ENCODE data around the gene TTL. TPM values are rescaled to one million over a fixed set of nuclear protein-coding genes. Genes with fewer than 3 reads are reported as not detected.

The TTL gene
- total and polyA plus RNA-seq, 2 of the 13 experiments (the other 11 are each of a cell fraction or from before 2014, with no cell fraction given), result 19.0 to 59.8 TPM

DNA sequence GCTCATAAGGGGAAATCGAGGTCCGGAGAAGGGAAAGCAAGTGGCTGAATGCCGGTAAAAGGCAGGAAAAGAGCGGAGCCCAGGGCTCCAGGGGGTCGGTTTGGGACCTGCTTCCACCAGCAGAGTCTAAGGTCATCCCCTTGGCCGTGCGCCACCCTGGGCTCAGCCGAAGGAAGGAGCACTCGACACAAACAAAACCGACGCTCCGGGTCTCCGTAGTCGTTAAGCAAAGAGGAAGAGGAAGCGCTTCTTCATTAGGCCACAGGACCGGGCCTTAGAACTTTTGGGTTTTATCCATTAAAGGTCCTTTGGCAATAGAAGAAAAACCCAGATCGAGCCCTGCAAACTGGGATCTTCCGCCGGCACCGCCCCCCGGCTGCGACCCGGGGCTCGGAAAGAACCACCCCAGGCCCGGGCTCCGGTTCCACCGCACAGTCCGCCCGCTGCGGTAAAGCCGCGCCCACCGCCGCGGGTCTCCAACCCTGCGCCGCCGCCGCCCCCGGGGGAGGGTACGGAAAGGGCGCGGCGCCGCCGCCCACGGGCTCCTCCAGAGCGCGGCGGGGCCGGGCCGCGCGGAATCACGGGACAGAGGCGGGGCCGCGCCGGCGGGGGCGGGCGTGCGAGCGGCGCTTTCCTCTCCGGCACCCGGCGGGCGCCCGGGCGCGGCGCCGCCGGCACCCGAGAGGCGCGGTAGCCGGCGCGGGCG is at the start of gene TTL (continued):
- TF ChIP-seq, protein P1, sequence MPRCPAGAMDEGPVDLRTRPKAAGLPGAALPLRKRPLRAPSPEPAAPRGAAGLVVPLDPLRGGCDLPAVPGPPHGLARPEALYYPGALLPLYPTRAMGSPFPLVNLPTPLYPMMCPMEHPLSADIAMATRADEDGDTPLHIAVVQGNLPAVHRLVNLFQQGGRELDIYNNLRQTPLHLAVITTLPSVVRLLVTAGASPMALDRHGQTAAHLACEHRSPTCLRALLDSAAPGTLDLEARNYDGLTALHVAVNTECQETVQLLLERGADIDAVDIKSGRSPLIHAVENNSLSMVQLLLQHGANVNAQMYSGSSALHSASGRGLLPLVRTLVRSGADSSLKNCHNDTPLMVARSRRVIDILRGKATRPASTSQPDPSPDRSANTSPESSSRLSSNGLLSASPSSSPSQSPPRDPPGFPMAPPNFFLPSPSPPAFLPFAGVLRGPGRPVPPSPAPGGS (CRISPR knock-in tag; IDR thresholded peaks at IDR 0.05), result no peak
- TF ChIP-seq, protein P2, sequence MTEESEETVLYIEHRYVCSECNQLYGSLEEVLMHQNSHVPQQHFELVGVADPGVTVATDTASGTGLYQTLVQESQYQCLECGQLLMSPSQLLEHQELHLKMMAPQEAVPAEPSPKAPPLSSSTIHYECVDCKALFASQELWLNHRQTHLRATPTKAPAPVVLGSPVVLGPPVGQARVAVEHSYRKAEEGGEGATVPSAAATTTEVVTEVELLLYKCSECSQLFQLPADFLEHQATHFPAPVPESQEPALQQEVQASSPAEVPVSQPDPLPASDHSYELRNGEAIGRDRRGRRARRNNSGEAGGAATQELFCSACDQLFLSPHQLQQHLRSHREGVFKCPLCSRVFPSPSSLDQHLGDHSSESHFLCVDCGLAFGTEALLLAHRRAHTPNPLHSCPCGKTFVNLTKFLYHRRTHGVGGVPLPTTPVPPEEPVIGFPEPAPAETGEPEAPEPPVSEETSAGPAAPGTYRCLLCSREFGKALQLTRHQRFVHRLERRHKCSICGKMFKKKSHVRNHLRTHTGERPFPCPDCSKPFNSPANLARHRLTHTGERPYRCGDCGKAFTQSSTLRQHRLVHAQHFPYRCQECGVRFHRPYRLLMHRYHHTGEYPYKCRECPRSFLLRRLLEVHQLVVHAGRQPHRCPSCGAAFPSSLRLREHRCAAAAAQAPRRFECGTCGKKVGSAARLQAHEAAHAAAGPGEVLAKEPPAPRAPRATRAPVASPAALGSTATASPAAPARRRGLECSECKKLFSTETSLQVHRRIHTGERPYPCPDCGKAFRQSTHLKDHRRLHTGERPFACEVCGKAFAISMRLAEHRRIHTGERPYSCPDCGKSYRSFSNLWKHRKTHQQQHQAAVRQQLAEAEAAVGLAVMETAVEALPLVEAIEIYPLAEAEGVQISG (CRISPR knock-in tag; IDR thresholded peaks at IDR 0.05), result peak; percentile 32; the same call in 1 of the 2 replicates
- no peak for TF ChIP-seq ZNF12 (CRISPR knock-in tag; IDR thresholded peaks at IDR 0.05)
- peak; percentile 74 for TF ChIP-seq ZNF143 (CRISPR knock-in tag; IDR thresholded peaks at IDR 0.05)
- TF ChIP-seq, protein P3, sequence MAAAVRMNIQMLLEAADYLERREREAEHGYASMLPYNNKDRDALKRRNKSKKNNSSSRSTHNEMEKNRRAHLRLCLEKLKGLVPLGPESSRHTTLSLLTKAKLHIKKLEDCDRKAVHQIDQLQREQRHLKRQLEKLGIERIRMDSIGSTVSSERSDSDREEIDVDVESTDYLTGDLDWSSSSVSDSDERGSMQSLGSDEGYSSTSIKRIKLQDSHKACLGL (CRISPR knock-in tag; IDR thresholded peaks at IDR 0.05), result peak; percentile 18; the same call in 1 of the 2 replicates
- TF ChIP-seq ZBTB8A (CRISPR knock-in tag; IDR thresholded peaks at IDR 0.05; ENCODE audit: borderline replicate concordance, low read depth), result 0 out of 2 replicates have a peak, but pooled peaks have one; percentile 63
- TF ChIP-seq NR3C1 (CRISPR knock-in tag; IDR thresholded peaks at IDR 0.05), result no peak
- 0 out of 2 replicates have a peak, but pooled peaks have one; percentile 57 for TF ChIP-seq ZNF816 (CRISPR knock-in tag; IDR thresholded peaks at IDR 0.05; ENCODE audit: borderline replicate concordance)
- TF ChIP-seq ZNF274 (CRISPR knock-in tag; IDR thresholded peaks at IDR 0.05), result no peak
- TF ChIP-seq, protein P4, sequence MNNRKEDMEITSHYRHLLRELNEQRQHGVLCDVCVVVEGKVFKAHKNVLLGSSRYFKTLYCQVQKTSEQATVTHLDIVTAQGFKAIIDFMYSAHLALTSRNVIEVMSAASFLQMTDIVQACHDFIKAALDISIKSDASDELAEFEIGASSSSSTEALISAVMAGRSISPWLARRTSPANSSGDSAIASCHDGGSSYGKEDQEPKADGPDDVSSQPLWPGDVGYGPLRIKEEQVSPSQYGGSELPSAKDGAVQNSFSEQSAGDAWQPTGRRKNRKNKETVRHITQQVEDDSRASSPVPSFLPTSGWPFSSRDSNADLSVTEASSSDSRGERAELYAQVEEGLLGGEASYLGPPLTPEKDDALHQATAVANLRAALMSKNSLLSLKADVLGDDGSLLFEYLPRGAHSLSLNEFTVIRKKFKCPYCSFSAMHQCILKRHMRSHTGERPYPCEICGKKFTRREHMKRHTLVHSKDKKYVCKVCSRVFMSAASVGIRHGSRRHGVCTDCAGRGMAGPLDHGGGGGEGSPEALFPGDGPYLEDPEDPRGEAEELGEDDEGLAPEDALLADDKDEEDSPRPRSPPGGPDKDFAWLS (CRISPR knock-in tag; IDR thresholded peaks at IDR 0.05; ENCODE audit: borderline replicate concordance), result peak; percentile 63; the same call in 1 of the 2 replicates
- TF ChIP-seq HNF4A (CRISPR knock-in tag; IDR thresholded peaks at IDR 0.05), result no peak
- TF ChIP-seq ZNF557 (CRISPR knock-in tag; IDR thresholded peaks at IDR 0.05), result 0 out of 2 replicates have a peak, but pooled peaks have one; percentile 2
- TF ChIP-seq EHMT2 (IDR thresholded peaks at IDR 0.05; ENCODE audit: borderline replicate concordance, low read depth, low read length), result no peak
- peak; percentile 67; the same call in 1 of the 2 replicates for TF ChIP-seq PHF21A (CRISPR knock-in tag; IDR thresholded peaks at IDR 0.05)
- TF ChIP-seq SKI (IDR thresholded peaks at IDR 0.05; ENCODE audit: partially characterized antibody), result peak; percentile 51
- TF ChIP-seq ZBTB14 (CRISPR knock-in tag; IDR thresholded peaks at IDR 0.05), result 0 out of 2 replicates have a peak, but pooled peaks have one; percentile 25
- no peak for TF ChIP-seq HIC2 (CRISPR knock-in tag; IDR thresholded peaks at IDR 0.05; ENCODE audit: low read depth)
- TF ChIP-seq ZNF746 (CRISPR knock-in tag; IDR thresholded peaks at IDR 0.05), result 0 out of 2 replicates have a peak, but pooled peaks have one; percentile 30
